Body of pancreas (tissue), 4 donors: ENCODE measurements around the gene CDK5RAP3. TPM values are rescaled to one million over a fixed set of nuclear protein-coding genes. Genes with fewer than 3 reads are reported as not detected.
"Not testable (repeated sequence)": the region's sequence is repeated elsewhere in the genome, so short reads cannot be mapped to it uniquely, and the experiment has no call there.

Experiments
- ATAC-seq: fragments of 150-250 bp; one replicate; pipeline ENCODE4 v1.9.1; 2016
- DNase-seq, 4 donors: peaks; one replicate each; pipeline ENCODE4 v3.0.0-alpha.2; 2019
- H3K27ac ChIP-seq, 4 donors: fragments of 200-600 bp; sonication (generic); 1 replicate in 3 of 4; 2 replicates in 1 of 4; pipeline versions ENCODE4 v1.5.1 to v1.6.1; 2016 to 2019; ENCODE audit warnings: mild to moderate bottlenecking in 1 of 4, mixed read lengths in 1 of 4, moderate library complexity in 1 of 4
- H3K27me3 ChIP-seq, 2 donors: fragments of 200-600 bp; sonication (generic); one replicate each; pipeline ENCODE4 v1.6.0; 2016; ENCODE audit warnings: mild to moderate bottlenecking in 1 of 2
- H3K36me3 ChIP-seq, 2 donors: fragments of 200-600 bp; sonication (generic); replicated peaks in 1 of 2; 2 replicates each; pipeline ENCODE4 v1.5.1; 2016; ENCODE audit warnings: low read depth in 2 of 2; ENCODE audit not compliant: insufficient read depth in 1 of 2
- H3K4me1 ChIP-seq: fragments of 200-600 bp; sonication (generic); one replicate; pipeline ENCODE4 v1.6.0; 2016
- H3K4me3 ChIP-seq, 2 donors: fragments of 200-600 bp; sonication (generic); 1 replicate in 1 of 2; 2 replicates in 1 of 2; pipeline ENCODE4 v1.5.1; 2016 to 2019
- H3K9me3 ChIP-seq, 3 donors: fragments of 200-600 bp; sonication (generic); 1 replicate in 2 of 3; 2 replicates in 1 of 3; pipeline ENCODE4 v1.5.1; 2016
- CTCF ChIP-seq, 7 experiments: fragments of 450-650 bp in 4 of 7; fragments of 200-600 bp in 3 of 7; sonication (generic) in 3 of 7; IDR thresholded peaks; one replicate each; pipeline ENCODE4 v1.5.1; 2016 to 2019; ENCODE audit warnings: antibody characterized with exemption in 7 of 7
- POLR2A ChIP-seq, 3 donors: fragments of 450-650 bp; IDR thresholded peaks; one replicate each; pipeline ENCODE4 v1.6.1; 2016; ENCODE audit warnings: antibody characterized with exemption in 3 of 3, mild to moderate bottlenecking in 2 of 3
- WGBS, 2 donors: methylation state at CpG; one replicate each; pipeline ENCODE4 v1.1.5; 2017; 5-methylcytosine and 5-hydroxymethylcytosine counted together
- intact Hi-C: fragments of 100-400 bp; cut with DNase I; formaldehyde crosslinking; loops from one replicate; pipeline ENCODE4 v1.15.1; 2023
- total RNA-seq, 2 donors: library from RNA; depleted of rRNA; stranded (reverse); fragments of >200 nt; gene quantifications; one replicate each; pipeline ENCODE4 v1.1.0, GENCODE V29; 2016

CDK5RAP3 gene
- total RNA-seq, 2 donors from 2014 or later = 209 to 588 TPM

DNA sequence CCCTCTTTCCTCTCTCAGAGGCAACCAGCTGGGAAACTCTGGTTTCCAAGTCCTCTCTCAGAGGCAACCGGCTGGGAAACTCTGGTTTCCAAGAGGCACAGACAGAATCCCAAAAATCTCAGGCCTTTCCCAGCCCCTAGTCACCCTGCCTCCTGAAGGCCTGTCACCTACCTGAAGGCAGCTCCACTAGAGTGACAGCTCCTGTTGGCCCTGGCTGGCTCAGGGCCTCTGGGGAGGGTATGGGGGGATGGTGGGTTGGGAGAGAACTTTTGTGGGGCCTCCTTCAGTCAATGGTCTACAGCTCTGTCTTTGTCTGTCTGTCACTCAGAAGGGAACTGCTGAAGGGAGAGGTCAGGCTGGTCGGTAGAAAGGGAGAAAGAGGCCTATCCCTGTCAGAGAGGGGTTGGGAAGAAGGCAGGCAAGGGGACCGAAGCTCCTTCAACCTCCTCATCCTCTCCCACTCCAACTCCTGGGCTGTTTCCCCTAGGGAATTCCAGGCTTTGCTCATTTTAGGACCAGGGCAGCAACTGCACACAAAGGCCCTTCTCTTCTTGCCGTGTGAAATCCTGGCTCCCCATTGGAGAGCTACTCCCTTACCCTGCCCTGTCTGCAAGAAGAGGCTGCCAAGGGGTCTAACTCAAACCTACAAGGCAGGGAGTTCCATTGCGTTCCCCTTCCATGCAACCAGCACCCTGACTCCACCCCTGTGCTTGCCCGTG, 43.1 kb downstream of the CDK5RAP3 start:
- H3K4me1 ChIP-seq = peaks cover 8% of the 10 kb centered on the region

GRCh38 chr17:48014595-48015111, 43.7 kb downstream of the CDK5RAP3 start:
- ATAC-seq = no peak
- intact Hi-C loops = loop anchor here (5.0 to 10.0 kb wide), 2 partner anchors 32 to 180 kb away; partner anchors contain the start of genes LRRC46 and MRPL10
- Histone ChIP-seq H3K36me3 (no peaks in the 10 kb centered on the region), H3K4me3 (no peak overlapping the region), H3K27ac (no peak overlapping the region), H3K9me3 (no peaks in the 10 kb centered on the region), H3K27me3 (no peaks in the 10 kb centered on the region), H3K4me1 (peaks cover 8% of the 10 kb centered on the region)
- no peak for DNase-seq
- 69% methylated on average over 8 of the region's 8 CpGs for WGBS, 2 donors
- TF ChIP-seq POLR2A (IDR thresholded peaks at IDR 0.05) (no peak), CTCF (IDR thresholded peaks at IDR 0.05) (no peak)

More for the DNA sequence above, 43.1 kb downstream of the CDK5RAP3 start:
- ATAC-seq = no peak
- no peak for DNase-seq
- no peak for TF ChIP-seq POLR2A (IDR thresholded peaks at IDR 0.05)
- no peak for TF ChIP-seq CTCF (IDR thresholded peaks at IDR 0.05)
- no peak overlapping the region for H3K4me3 ChIP-seq
- no peaks in the 10 kb centered on the region for H3K36me3 ChIP-seq
- 82% methylated on average over 6 of the region's 6 CpGs for WGBS, 2 donors
- intact Hi-C loops = loop anchor here (10.0 kb wide), 1 partner anchor 179 kb away; the partner anchor contains the start of genes LRRC46 and MRPL10
- no peaks in the 10 kb centered on the region for H3K27me3 ChIP-seq
- H3K9me3 ChIP-seq = no peaks in the 10 kb centered on the region
- H3K27ac ChIP-seq = no peak overlapping the region

DNA sequence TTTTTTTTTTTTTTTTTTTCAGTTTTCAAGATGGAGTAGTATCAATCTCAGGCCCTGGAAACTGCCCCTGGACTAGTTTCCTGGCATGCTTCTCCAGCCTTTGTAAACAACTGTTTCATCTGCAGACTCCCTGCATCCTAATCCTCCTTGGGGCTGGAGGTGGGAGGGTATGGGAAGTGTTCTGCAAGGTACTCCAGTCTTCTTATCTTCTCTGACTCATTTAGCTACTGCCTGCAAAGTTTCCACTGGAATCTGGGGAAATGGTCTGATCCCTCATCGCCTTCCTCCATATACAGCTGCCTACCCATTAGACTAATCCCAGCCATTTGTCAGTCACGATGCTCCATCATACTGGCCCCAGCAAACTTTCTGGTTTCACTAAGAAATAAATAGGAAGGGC, 45.2 kb downstream of the CDK5RAP3 start:
- DNase-seq (no peak), ATAC-seq (no peak)
- Histone ChIP-seq H3K27ac (no peak overlapping the region), H3K36me3 (no peaks in the 10 kb centered on the region), H3K27me3 (no peaks in the 10 kb centered on the region), H3K9me3 (no peaks in the 10 kb centered on the region), H3K4me3 (no peak overlapping the region), H3K4me1 (peaks cover 8% of the 10 kb centered on the region)
- intact Hi-C loops = loop anchor here (5.0 to 10.0 kb wide), 2 partner anchors 34 to 181 kb away; partner anchors contain the start of genes LRRC46 and MRPL10
- TF ChIP-seq CTCF (IDR thresholded peaks at IDR 0.05) (no peak), POLR2A (IDR thresholded peaks at IDR 0.05) (no peak)
- 71 to 83% methylated on average over 2 of the region's 2 CpGs for WGBS, 2 donors

- WGBS, 2 donors = 81 to 86% methylated on average over 4 of the region's 4 CpGs
- not testable (repeated sequence) for H3K4me3 ChIP-seq, DNase-seq, H3K36me3 ChIP-seq, ATAC-seq, H3K9me3 ChIP-seq, H3K4me1 ChIP-seq, H3K27ac ChIP-seq, H3K27me3 ChIP-seq
- intact Hi-C loops = loop anchor here (5.0 to 10.0 kb wide), 2 partner anchors 35 to 183 kb away; partner anchors contain the start of genes LRRC46 and MRPL10
Measured at GRCh38 chr17:48017817-48018158, 46.9 kb downstream of the CDK5RAP3 start.

DNA sequence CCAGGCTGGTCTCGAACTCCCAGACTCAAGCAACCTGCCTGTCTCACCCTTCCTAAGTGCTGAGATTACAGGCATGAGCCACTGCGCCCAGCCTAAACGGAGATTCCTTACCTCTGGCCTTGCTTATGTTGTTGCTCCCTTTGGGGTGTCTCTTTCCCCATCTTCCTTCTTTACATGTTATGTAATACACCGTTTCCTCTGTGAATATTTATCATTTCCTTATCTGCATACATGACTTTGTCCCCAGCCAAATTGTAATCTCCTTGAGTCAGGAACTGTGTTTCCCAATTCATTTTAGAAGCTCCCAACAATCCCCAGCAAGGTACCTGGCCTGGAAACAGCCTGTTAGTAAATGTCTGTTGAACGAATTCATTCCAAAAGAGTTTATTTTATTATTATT, 51.0 kb downstream of the CDK5RAP3 start:
- no peak overlapping the region for H3K4me3 ChIP-seq
- intact Hi-C loops = no loop called here
- H3K27me3 ChIP-seq = no peaks in the 10 kb centered on the region
- TF ChIP-seq CTCF (IDR thresholded peaks at IDR 0.05) = no peak
- TF ChIP-seq POLR2A (IDR thresholded peaks at IDR 0.05) = no peak
- DNase-seq (no peak), ATAC-seq (no peak)
- H3K27ac ChIP-seq = no peak overlapping the region
- WGBS, 2 donors = 57 to 58% methylated on average over 5 of the region's 5 CpGs
- H3K9me3 ChIP-seq = no peaks in the 10 kb centered on the region
- H3K36me3 ChIP-seq = no peaks in the 10 kb centered on the region
- peaks cover 37% of the 10 kb centered on the region for H3K4me1 ChIP-seq
